Uterus (tissue), 2 donors: Measurements from ENCODE around the gene ATF7IP2.
"Not testable (repeated sequence)": the region's sequence is repeated elsewhere in the genome, so short reads cannot be mapped to it uniquely, and the experiment has no call there.

Experiments used
- POLR2A ChIP-seq, 2 donors: fragments of 450-650 bp; IDR thresholded peaks; one replicate each; pipeline ENCODE4 v1.6.1; 2016; ENCODE audit warnings: antibody characterized with exemption in 2 of 2, mild to moderate bottlenecking in 1 of 2, moderate library complexity in 1 of 2
- TF ChIP-seq, protein P1 (sequence below), 4 experiments: fragments of 200-600 bp in 2 of 4; fragments of 450-650 bp in 2 of 4; sonication (generic) in 2 of 4; IDR thresholded peaks; one replicate each; pipeline ENCODE4 v1.5.1; 2016 to 2019; ENCODE audit warnings: antibody characterized with exemption in 4 of 4, mild to moderate bottlenecking in 2 of 4, moderate library complexity in 1 of 4

DNA sequence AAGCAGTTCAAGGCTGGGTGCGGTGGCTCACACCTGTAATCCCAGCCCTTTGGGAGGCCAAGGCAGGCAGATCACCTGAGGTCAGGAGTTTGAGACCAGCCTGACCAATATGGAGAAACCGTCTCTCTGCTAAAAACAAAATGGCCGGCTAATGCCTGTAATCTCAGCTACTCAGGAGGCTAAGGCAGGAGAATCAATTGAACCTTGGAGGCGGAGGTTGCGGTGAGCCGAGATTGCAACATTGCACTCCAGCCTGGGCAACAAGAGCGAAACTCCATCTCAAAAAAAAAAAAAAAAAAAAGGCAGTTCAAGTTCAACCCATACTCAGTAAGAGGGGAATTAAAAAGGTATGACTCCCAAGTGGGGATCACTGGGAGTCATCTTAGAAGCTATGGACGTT lies 19.2 kb upstream of the ATF7IP2 start:
- TF ChIP-seq, protein P1, sequence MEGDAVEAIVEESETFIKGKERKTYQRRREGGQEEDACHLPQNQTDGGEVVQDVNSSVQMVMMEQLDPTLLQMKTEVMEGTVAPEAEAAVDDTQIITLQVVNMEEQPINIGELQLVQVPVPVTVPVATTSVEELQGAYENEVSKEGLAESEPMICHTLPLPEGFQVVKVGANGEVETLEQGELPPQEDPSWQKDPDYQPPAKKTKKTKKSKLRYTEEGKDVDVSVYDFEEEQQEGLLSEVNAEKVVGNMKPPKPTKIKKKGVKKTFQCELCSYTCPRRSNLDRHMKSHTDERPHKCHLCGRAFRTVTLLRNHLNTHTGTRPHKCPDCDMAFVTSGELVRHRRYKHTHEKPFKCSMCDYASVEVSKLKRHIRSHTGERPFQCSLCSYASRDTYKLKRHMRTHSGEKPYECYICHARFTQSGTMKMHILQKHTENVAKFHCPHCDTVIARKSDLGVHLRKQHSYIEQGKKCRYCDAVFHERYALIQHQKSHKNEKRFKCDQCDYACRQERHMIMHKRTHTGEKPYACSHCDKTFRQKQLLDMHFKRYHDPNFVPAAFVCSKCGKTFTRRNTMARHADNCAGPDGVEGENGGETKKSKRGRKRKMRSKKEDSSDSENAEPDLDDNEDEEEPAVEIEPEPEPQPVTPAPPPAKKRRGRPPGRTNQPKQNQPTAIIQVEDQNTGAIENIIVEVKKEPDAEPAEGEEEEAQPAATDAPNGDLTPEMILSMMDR (IDR thresholded peaks at IDR 0.05), result not testable (repeated sequence)
- not testable (repeated sequence) for TF ChIP-seq POLR2A (IDR thresholded peaks at IDR 0.05)
